ENCODE results near the gene SLC9A1.

- TF ChIP-seq CTCF (IDR thresholded peaks at IDR 0.05) (no peak), POLR2A (IDR thresholded peaks at IDR 0.05) (no peak)
Measured at GRCh38 chr1:27120854-27121253, 34.1 kb downstream of the SLC9A1 start.
